Panc1 (cell line): ENCODE results near the gene RTL5. TPM values are rescaled to one million over a fixed set of nuclear protein-coding genes. Genes with fewer than 3 reads are reported as not detected.

Source experiments
- ATAC-seq: fragments of 200-7000 bp; cut with Tn5 transposase; 2 replicates; pipeline ENCODE4 v1.9.1; 2020; ENCODE audit warnings: mild to moderate bottlenecking, moderate library complexity
- BruUV-seq: library from RNA; stranded (reverse); fragments of 400-500 nt; replicated peaks from 2 replicates; lab custom pipeline; 2021; lab: Mats Ljungman, UMichigan
- CTCF ChIA-PET: fragments of 300-600 bp; sonication (Branson Sonifier 250); formaldehyde crosslinking; loops from one replicate; lab custom pipeline; 2022; ENCODE audit warnings: antibody characterized with exemption; lab: Charles Lee
- POLR2A ChIA-PET: fragments of 300-600 bp; sonication (Branson Sonifier 250); formaldehyde crosslinking; loops from one replicate; lab custom pipeline; 2022; ENCODE audit warnings: antibody characterized with exemption; lab: Charles Lee
- DNase-seq: peaks from one replicate; pipeline ENCODE4 v3.0.0-alpha.2; 2010; ENCODE audit warnings: low read depth, low spot score
- H3K27ac ChIP-seq: 2 replicates; pipeline ENCODE4 v1.5.1; 2011; ENCODE audit warnings: mild to moderate bottlenecking, low read length, inconsistent platforms
- H3K27me3 ChIP-seq: fragments of 200-500 bp; sonication (Bioruptor generic); 2 replicates; pipeline ENCODE4 v1.6.0; 2014; ENCODE audit warnings: low read length, inconsistent platforms; ENCODE audit not compliant: control insufficient read depth, insufficient read depth
- H3K36me3 ChIP-seq: fragments of 200-500 bp; sonication (Bioruptor generic); 2 replicates; pipeline ENCODE4 v1.5.1; 2014; ENCODE audit warnings: inconsistent platforms, mild to moderate bottlenecking, low read length, moderate library complexity; ENCODE audit not compliant: control insufficient read depth, insufficient read depth
- H3K4me1 ChIP-seq: 2 replicates; pipeline ENCODE4 v1.5.1; 2011; ENCODE audit warnings: inconsistent platforms, mild to moderate bottlenecking, low read length, moderate library complexity; ENCODE audit not compliant: control insufficient read depth, insufficient read depth
- H3K4me3 ChIP-seq, 2 experiments: 2 replicates each; pipeline ENCODE4 v1.5.1; 2011 to 2012; ENCODE audit warnings: low read depth in 2 of 2, low read length in 2 of 2, mild to moderate bottlenecking in 2 of 2, inconsistent platforms in 1 of 2, moderate library complexity in 1 of 2
- H3K9me3 ChIP-seq: fragments of 200-500 bp; sonication (Bioruptor generic); 2 replicates; pipeline ENCODE4 v1.5.1; 2014; ENCODE audit warnings: low read depth, mild to moderate bottlenecking, inconsistent platforms, low read length, moderate library complexity; ENCODE audit not compliant: control insufficient read depth, insufficient read depth
- CTCF ChIP-seq: fragments of 450-650 bp; IDR thresholded peaks from 2 replicates; pipeline ENCODE4 v1.5.1; 2017; ENCODE audit warnings: mild to moderate bottlenecking
- POLR2AphosphoS5 ChIP-seq: IDR thresholded peaks from 2 replicates; pipeline ENCODE4 v1.6.1; 2012; ENCODE audit warnings: mild to moderate bottlenecking, low read depth, low read length, moderate library complexity
- REST ChIP-seq, 2 experiments: IDR thresholded peaks; 2 replicates each; pipeline ENCODE4 v1.6.1; 2011 to 2012; ENCODE audit warnings: low read depth in 2 of 2, control low read depth in 1 of 2, low read length in 1 of 2, mild to moderate bottlenecking in 1 of 2, moderate library complexity in 1 of 2; ENCODE audit not compliant: insufficient read depth in 1 of 2
- SIN3A ChIP-seq: IDR thresholded peaks from 2 replicates; pipeline ENCODE4 v1.6.1; 2012; ENCODE audit warnings: low read depth, mild to moderate bottlenecking, low read length, moderate library complexity, borderline replicate concordance; ENCODE audit not compliant: insufficient read depth
- TCF7L2 ChIP-seq: IDR thresholded peaks from 2 replicates; pipeline ENCODE4 v1.6.1; 2011; ENCODE audit warnings: mild to moderate bottlenecking, low read depth, low read length, inconsistent platforms
- in situ Hi-C: cut with HindIII; loops from 2 replicates; pipeline ENCODE4 v1.10.0; 2016; ENCODE audit warnings: low sequenced_read_pairs, low pct_unique_long_range_greater_than_20kb
- intact Hi-C: fragments of 100-400 bp; cut with micrococcal nuclease; formaldehyde crosslinking; loops from one replicate; pipeline ENCODE4 v1.10.0; 2022; ENCODE audit not compliant: unreplicated experiment
- total RNA-seq: library from RNA; stranded (reverse); gene quantifications from one replicate; pipeline ENCODE4 v1.2.1, GENCODE V29; 2021; ENCODE audit not compliant: unreplicated experiment

Gene RTL5
- total RNA-seq, 1 experiment from 2014 or later = 11.0 TPM

- Histone ChIP-seq H3K4me1 (no peaks in the 10 kb centered on the region), H3K27me3 (no peaks in the 10 kb centered on the region), H3K27ac (no peak overlapping the region), H3K9me3 (no peaks in the 10 kb centered on the region), H3K4me3 (no peak overlapping the region), H3K36me3 (no peaks in the 10 kb centered on the region)
- no peak for TF ChIP-seq REST (IDR thresholded peaks at IDR 0.05; ENCODE audit: insufficient read depth in 1 of 2, low read depth in 2 of 2, low read length in 1 of 2)
- no peak for TF ChIP-seq POLR2AphosphoS5
- no TSS peak for BruUV-seq
- ATAC-seq = no peak
- ChIA-PET POLR2A (no interaction called here), CTCF (no interaction called here)
- intact Hi-C loops (no loop called here), in situ Hi-C loops (no loop called here)
- no peak for DNase-seq
Measured at GRCh38 chrX:72165551-72165950, 33.8 kb upstream of the RTL5 start.

- H3K4me1 ChIP-seq = no peaks in the 10 kb centered on the region
- no peaks in the 10 kb centered on the region for H3K36me3 ChIP-seq
- no peak overlapping the region for H3K4me3 ChIP-seq
- TF ChIP-seq REST (IDR thresholded peaks at IDR 0.05; ENCODE audit: insufficient read depth in 1 of 2, low read depth in 2 of 2, low read length in 1 of 2) = no peak
- no peak for TF ChIP-seq TCF7L2
- TF ChIP-seq CTCF = no peak
- TF ChIP-seq POLR2AphosphoS5 = no peak
- TF ChIP-seq SIN3A = no peak
- no peaks in the 10 kb centered on the region for H3K9me3 ChIP-seq
- in situ Hi-C loops = no loop called here
- ChIA-PET CTCF (no interaction called here), POLR2A (no interaction called here)
- BruUV-seq = no TSS peak
- intact Hi-C loops = no loop called here
- ATAC-seq (no peak), DNase-seq (no peak)
- H3K27me3 ChIP-seq = no peaks in the 10 kb centered on the region
- H3K27ac ChIP-seq = no peak overlapping the region
Measured at GRCh38 chrX:72159769-72160168, 28.1 kb upstream of the RTL5 start.
